GM12873 (cell line): ENCODE data around the gene PLEKHN1.

Experiments used
- CTCF ChIP-seq: IDR thresholded peaks from 2 replicates; pipeline ENCODE4 v1.5.1; 2012; ENCODE audit warnings: low read depth, mild to moderate bottlenecking, moderate library complexity, low read length, control low read depth; ENCODE audit not compliant: insufficient read depth; ENCODE audit errors: missing control alignments

The PLEKHN1 gene

DNA sequence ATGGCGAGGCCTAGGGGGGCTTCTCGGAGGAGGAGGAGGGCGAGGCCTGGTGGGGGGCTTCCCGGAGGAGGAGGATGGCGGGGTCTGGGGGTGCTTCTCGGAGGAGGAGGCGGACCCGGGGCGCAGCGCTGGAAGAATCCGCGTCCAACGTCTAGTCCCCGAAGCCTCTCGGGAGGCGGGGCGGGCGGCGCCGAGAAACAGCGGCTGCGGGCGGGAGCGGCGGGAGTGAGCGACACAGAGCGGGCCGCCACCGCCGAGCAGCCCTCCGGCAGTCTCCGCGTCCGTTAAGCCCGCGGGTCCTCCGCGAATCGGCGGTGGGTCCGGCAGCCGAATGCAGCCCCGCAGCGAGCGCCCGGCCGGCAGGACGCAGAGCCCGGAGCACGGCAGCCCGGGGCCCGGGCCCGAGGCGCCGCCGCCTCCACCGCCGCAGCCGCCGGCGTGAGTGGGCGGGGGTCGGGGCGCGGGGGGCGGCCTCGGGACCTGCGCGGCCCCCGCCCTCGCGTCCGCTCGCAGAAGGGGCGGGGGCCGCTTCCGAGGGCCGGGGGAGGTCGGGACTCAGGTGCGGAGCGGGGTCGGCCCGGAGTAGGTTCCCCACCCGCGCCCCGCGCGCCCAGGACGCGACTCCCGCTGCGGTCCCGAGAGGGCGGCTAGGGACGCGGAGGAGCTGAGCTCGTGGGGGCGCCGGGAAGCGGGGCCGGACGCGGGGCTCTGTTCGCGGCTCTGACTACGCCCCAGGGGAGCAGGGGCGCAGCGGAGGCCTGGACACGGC lies 5.7 kb upstream of the PLEKHN1 start, which contains the start of gene KLHL17:
Gene KLHL17, plus strand, starts transcription at position 222 of the 769 bp plus-strand sequence. Its CDS starts 110 bp downstream, at position 332.
- TF ChIP-seq CTCF: no peak

DNA sequence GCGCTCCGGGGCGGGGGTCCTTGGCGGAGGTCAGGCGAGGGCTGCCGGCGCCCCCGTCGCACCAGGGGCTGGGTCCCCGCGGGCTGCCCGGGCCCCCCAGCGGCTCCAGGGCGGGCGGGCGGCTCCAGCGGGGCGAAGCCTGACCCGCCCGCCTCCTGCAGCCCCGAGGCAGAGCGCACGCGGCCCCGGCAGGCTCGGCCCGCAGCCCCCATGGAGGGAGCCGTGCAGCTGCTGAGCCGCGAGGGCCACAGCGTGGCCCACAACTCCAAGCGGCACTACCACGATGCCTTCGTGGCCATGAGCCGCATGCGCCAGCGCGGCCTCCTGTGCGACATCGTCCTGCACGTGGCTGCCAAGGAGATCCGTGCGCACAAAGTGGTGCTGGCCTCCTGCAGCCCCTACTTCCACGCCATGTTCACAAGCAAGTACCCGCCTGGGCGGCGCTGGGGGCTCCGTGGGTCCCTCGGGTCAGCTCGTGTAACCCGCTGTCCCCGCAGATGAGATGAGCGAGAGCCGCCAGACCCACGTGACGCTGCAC lies 5.1 kb upstream of the PLEKHN1 start:
- no peak for TF ChIP-seq CTCF

GRCh38 chr1:962381-963300 lies 3.6 kb upstream of the PLEKHN1 start:
- TF ChIP-seq CTCF: no peak

DNA sequence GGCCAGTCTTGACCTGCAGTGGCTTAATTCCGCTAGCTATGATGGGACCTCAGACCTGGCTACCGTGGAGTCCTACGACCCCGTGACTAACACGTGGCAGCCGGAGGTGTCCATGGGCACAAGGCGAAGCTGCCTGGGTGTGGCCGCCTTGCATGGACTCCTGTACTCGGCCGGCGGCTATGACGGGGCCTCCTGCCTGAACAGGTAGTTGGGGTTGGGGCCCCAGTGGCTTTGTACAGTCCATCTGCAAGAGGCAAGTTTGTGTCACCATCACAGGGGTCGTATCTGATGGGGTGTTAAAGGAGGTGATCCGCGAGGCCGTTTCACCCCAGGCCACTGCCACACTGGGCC lies 3.0 kb upstream of the PLEKHN1 start:
- TF ChIP-seq CTCF: no peak

DNA sequence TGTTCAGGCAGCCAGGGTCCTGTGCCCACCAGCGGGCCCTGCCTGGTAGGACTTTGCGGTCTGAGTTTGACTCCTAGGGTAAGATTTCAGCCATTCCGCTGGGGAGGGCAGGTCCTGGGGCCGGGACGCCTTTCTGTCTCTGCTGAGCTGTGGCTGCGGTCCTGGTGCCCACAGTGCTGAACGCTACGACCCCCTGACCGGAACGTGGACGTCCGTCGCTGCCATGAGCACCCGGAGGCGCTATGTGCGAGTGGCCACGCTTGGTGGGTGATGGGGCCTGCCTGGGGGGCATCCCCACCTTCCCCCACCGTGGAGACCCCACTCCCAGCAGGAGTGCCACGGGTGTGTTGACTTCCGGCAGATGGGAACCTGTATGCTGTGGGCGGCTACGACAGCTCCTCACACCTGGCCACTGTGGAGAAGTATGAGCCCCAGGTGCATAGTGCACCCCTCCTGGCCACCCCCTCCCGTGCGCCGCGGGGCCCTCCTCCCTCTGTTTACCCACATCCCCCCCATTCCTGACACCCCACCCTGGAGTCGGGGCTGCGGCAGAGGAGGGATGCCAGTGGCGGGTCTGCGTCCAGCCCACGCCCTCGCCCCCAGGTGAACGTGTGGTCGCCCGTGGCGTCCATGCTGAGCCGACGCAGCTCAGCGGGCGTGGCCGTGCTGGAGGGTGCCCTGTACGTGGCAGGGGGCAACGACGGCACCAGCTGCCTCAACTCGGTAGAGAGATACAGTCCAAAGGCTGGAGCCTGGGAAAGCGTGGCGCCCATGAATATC lies 2.3 kb upstream of the PLEKHN1 start:
- TF ChIP-seq CTCF: no peak

DNA sequence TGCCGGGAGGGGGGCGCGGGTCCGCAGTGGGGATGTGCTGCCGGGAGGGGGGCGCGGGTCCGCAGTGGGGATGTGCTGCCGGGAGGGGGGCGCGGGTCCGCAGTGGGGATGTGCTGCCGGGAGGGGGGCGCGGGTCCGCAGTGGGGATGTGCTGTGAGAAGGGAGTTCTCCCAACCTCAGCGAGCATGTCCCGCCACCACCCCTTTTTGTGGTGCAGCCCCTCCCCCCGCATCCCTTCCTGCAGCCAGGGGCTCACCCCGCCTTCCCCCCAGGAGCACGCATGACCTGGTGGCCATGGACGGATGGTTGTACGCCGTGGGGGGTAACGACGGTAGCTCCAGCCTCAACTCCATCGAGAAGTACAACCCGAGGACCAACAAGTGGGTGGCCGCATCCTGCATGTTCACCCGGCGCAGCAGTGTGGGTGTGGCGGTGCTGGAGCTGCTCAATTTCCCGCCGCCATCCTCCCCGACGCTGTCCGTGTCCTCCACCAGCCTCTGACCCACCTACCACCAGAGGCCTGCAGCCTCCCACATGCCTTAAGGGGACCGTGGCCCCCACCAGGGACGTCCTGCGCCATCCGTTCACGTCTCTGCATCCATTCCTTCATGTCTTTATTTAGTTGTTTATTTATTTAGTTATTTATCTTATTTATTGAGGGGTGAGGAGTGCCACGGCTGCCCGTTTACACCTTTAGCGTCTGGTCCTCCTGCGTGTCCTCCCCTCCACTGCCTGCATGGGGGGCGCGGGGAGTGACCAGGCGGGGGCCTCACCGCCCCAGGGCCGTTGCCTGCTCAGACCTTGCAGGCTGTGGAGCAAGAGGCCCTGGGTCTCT lies 1.4 kb upstream of the PLEKHN1 start:
- TF ChIP-seq CTCF: no peak
